Measurements from ENCODE around the gene BICDL2. TPM values are rescaled to one million over a fixed set of nuclear protein-coding genes. Genes with fewer than 3 reads are reported as not detected.
A peak's percentile ranks its signal among the peaks of the same experiment; 100 is the strongest.

Gene BICDL2
- total RNA-seq, 2 experiments from 2014 or later = 0.77 to 0.92 TPM

GRCh38 chr16:3023669-3024478, 12.9 kb downstream of the BICDL2 start, which contains the start of the genes HCFC1R1 and THOC6:
TSS of gene HCFC1R1 (minus strand) at chr16:3023942. CDS start at chr16:3023941, 1 bp downstream.
TSS of gene THOC6 (plus strand) at chr16:3024035. CDS start at chr16:3024327, 292 bp downstream.
- POLR2A ChIA-PET = interaction anchor here (0.5 to 1.3 kb wide), 5 partner anchors 10 to 376 kb away, joined by 3 read pairs; no protein-coding TSS in a partner anchor
- H3K4me1 Mint-ChIP-seq (ENCODE audit: low read depth) = peaks cover 50% of the 10 kb centered on the region
- H3K4me3 Mint-ChIP-seq = peak within 1 kb of the TSS; percentile 77
- CTCF ChIA-PET = interaction anchor here (1.0 to 10.5 kb wide), 7 partner anchors 7 to 111 kb away, joined by 3 to 135 read pairs (median 7); partner anchors contain the start of gene ZNF213
- intact Hi-C loops (cut with micrococcal nuclease) = no loop called here
- TF ChIP-seq CTCF (IDR thresholded peaks at IDR 0.05) = no peak
- peak within 1 kb of the TSS; percentile 97 for H3K27ac Mint-ChIP-seq
- H3K27me3 Mint-ChIP-seq = peaks cover 7% of the 10 kb centered on the region
- H3K9me3 Mint-ChIP-seq = no peaks in the 10 kb centered on the region
- DNase-seq (peak; percentile 99), ATAC-seq (peak; percentile 70)
- H3K36me3 Mint-ChIP-seq (ENCODE audit: low read depth) = peaks cover 14% of the 10 kb centered on the region

- peaks cover 14% of the 10 kb centered on the region for H3K36me3 Mint-ChIP-seq (ENCODE audit: low read depth)
- TF ChIP-seq CTCF (IDR thresholded peaks at IDR 0.05) = no peak
- DNase-seq (no peak), ATAC-seq (no peak)
- peak overlapping the region; percentile 97 for H3K27ac Mint-ChIP-seq
- intact Hi-C loops (cut with micrococcal nuclease) = no loop called here
- ChIA-PET CTCF (interaction anchor here (1.2 to 10.5 kb wide), 7 partner anchors 8 to 111 kb away, joined by 3 to 135 read pairs (median 7); partner anchors contain the start of gene ZNF213), POLR2A (interaction anchor here (0.5 to 1.3 kb wide), 2 partner anchors 9 to 34 kb away, joined by 3 read pairs; no protein-coding TSS in a partner anchor)
- H3K9me3 Mint-ChIP-seq = no peaks in the 10 kb centered on the region
- peak overlapping the region; percentile 77 for H3K4me3 Mint-ChIP-seq
- peaks cover 48% of the 10 kb centered on the region for H3K4me1 Mint-ChIP-seq (ENCODE audit: low read depth)
- H3K27me3 Mint-ChIP-seq = peaks cover 4% of the 10 kb centered on the region
Observed at GRCh38 chr16:3023415-3023668, 13.4 kb downstream of the BICDL2 start.

GRCh38 chr16:3022684-3023414, 13.9 kb downstream of the BICDL2 start:
- DNase-seq = peak; percentile 52
- Mint-ChIP-seq H3K4me3 (peak overlapping the region; percentile 77), H3K27me3 (peaks cover 2% of the 10 kb centered on the region), H3K36me3 (ENCODE audit: low read depth) (peaks cover 14% of the 10 kb centered on the region), H3K27ac (peak overlapping the region; percentile 97), H3K4me1 (ENCODE audit: low read depth) (peaks cover 48% of the 10 kb centered on the region), H3K9me3 (no peaks in the 10 kb centered on the region)
- CTCF ChIA-PET = interaction anchor here (0.8 to 10.5 kb wide), 8 partner anchors 8 to 112 kb away, joined by 3 to 135 read pairs (median 6); partner anchors contain the start of gene ZNF213
- intact Hi-C loops (cut with micrococcal nuclease) = no loop called here
- no peak for ATAC-seq
- POLR2A ChIA-PET = interaction anchor here (0.5 to 1.3 kb wide), 2 partner anchors 8 to 35 kb away, joined by 3 read pairs; no protein-coding TSS in a partner anchor
- TF ChIP-seq CTCF (IDR thresholded peaks at IDR 0.05) = no peak

- peak; percentile 97 for DNase-seq
- Mint-ChIP-seq H3K27me3 (peaks cover 2% of the 10 kb centered on the region), H3K4me1 (ENCODE audit: low read depth) (peaks cover 44% of the 10 kb centered on the region), H3K9me3 (no peaks in the 10 kb centered on the region), H3K36me3 (ENCODE audit: low read depth) (peaks cover 14% of the 10 kb centered on the region), H3K27ac (peak overlapping the region; percentile 97), H3K4me3 (peak overlapping the region; percentile 77)
- TF ChIP-seq CTCF (IDR thresholded peaks at IDR 0.05) = no peak
- peak; percentile 22 for ATAC-seq
- intact Hi-C loops (cut with micrococcal nuclease) = no loop called here
- POLR2A ChIA-PET = interaction anchor here (0.9 kb wide), 2 partner anchors 42 to 104 kb away, joined by 3 to 4 read pairs; partner anchors contain the start of gene PKMYT1
- CTCF ChIA-PET = interaction anchor here (0.8 to 10.5 kb wide), 7 partner anchors 9 to 109 kb away, joined by 3 to 135 read pairs (median 6); no protein-coding TSS in a partner anchor
Observed at GRCh38 chr16:3022208-3022683, 14.5 kb downstream of the BICDL2 start.
